DND-41 (cell line): ENCODE results near the gene ST6GALNAC3.

Experiments used
- EZH2 ChIP-seq: IDR thresholded peaks from 3 replicates; pipeline ENCODE4 v1.6.1; 2012; ENCODE audit warnings: borderline replicate concordance, low read depth, mild to moderate bottlenecking, moderate library complexity, low read length, inconsistent platforms; ENCODE audit not compliant: severe bottlenecking
- TF ChIP-seq, protein P1 (sequence below): IDR thresholded peaks from 2 replicates; pipeline ENCODE4 v1.5.1; 2012; ENCODE audit warnings: borderline replicate concordance, low read length, moderate library complexity, mild to moderate bottlenecking; ENCODE audit not compliant: poor library complexity, severe bottlenecking; ENCODE audit errors: extremely low read depth

DNA sequence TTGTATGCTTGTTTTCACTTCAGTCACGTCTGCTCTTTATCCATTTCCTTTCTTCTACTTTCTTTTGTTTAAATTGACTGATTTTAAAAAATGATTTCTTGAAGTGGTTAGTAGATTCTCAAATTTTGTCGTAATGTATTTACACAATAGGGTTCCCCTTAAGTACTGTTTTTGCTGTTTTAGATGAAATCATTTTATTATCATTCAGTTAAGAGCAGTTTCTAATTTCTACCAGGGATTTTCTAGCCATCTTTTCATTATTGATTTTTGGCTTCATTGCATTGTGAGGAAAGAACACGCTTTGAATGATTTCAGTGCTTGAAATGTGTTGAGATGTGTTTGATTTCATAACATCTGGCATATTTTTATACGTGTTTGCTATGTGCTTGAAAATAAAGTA is 27.0 kb downstream of the ST6GALNAC3 start:
- TF ChIP-seq, protein P1, sequence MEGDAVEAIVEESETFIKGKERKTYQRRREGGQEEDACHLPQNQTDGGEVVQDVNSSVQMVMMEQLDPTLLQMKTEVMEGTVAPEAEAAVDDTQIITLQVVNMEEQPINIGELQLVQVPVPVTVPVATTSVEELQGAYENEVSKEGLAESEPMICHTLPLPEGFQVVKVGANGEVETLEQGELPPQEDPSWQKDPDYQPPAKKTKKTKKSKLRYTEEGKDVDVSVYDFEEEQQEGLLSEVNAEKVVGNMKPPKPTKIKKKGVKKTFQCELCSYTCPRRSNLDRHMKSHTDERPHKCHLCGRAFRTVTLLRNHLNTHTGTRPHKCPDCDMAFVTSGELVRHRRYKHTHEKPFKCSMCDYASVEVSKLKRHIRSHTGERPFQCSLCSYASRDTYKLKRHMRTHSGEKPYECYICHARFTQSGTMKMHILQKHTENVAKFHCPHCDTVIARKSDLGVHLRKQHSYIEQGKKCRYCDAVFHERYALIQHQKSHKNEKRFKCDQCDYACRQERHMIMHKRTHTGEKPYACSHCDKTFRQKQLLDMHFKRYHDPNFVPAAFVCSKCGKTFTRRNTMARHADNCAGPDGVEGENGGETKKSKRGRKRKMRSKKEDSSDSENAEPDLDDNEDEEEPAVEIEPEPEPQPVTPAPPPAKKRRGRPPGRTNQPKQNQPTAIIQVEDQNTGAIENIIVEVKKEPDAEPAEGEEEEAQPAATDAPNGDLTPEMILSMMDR: no peak
- no peak for TF ChIP-seq EZH2
